ENCODE results near the gene PFKFB4.

DNA sequence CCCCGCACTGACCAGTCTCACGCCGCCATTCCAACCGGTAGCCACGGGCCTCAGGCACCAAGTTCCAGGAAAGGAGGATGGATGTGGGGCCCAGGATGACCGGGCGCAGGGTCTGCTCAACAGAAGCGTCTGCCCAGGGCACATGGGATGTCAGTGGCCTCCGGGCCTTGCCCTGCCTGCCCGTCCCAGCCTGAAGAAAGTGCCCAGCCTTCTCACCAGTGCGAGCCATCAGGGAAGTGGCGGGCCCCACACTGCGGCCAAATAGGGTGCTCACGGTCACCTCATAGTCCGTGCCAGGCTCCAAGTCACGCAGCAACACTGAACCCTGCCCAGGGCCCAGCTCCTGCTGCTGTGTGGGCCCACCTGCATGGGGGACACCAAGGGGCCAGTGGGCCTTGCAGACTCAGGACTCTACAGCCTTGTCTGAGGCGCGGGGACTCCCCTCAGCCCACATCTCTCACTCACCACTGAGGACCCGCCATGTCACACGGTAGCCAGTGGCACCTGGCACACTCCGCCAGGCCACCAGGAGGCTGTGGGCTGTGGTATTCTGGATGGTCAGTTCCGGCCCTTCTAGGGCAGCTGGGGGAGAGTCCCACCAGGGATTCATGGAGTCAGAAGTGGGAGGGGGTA, 35.4 kb upstream of the PFKFB4 start:
- TF ChIP-seq, protein P1, sequence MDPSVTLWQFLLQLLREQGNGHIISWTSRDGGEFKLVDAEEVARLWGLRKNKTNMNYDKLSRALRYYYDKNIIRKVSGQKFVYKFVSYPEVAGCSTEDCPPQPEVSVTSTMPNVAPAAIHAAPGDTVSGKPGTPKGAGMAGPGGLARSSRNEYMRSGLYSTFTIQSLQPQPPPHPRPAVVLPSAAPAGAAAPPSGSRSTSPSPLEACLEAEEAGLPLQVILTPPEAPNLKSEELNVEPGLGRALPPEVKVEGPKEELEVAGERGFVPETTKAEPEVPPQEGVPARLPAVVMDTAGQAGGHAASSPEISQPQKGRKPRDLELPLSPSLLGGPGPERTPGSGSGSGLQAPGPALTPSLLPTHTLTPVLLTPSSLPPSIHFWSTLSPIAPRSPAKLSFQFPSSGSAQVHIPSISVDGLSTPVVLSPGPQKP (IDR thresholded peaks at IDR 0.05; ENCODE audit: borderline replicate concordance, low read depth, low read length), result no peak
- TF ChIP-seq BHLHE40 (IDR thresholded peaks at IDR 0.05; ENCODE audit: low read depth, low read length) (no peak), POLR2A (IDR thresholded peaks at IDR 0.05; ENCODE audit: low read depth, low read length) (no peak), RAD21 (IDR thresholded peaks at IDR 0.05; ENCODE audit: low read length) (no peak), CTCF (conservative IDR thresholded peaks at IDR 0.05; ENCODE audit: low read depth, low read length) (no peak)
